ENCODE measurements around the gene PDHA1. TPM values are rescaled to one million over a fixed set of nuclear protein-coding genes. Genes with fewer than 3 reads are reported as not detected.

Gene PDHA1
- total and polyA plus RNA-seq, 2 donors (not counting 1 experiment from before 2014, with no cell fraction given) = 73.2 to 161 TPM

DNA sequence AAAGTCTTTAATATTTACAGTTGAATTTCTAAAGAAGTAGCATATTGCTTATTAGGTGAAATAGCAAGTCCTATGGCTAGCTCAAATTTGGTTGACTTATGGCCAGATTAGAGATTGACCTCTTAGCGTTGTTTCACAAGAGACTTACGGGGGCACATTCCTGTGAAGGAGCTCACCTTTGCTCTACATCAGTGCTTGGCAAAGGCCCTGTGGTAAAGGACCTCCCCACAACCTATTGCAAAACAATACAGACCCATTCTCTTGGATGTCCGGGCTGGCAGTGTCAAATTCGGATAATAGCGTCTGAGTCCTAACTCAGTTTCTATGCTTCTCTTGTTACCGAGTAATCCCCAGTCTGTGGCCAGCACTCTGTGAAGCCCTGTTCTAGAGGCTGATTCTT is 10.9 kb downstream of the PDHA1 start:
- DNase-seq (ENCODE audit: low read depth in 2 of 2) = no peak
- Histone ChIP-seq H3K4me1 (ENCODE audit: control insufficient read depth, extremely low read depth, insufficient read depth, low read length) (no peaks in the 10 kb centered on the region), H3K79me2 (ENCODE audit: control insufficient read depth, insufficient read depth, low read length) (no peaks in the 10 kb centered on the region), H3K36me3 (ENCODE audit: control insufficient read depth, insufficient read depth, low read length) (peaks cover 1% of the 10 kb centered on the region), H3K4me2 (ENCODE audit: extremely low read depth, insufficient read depth, low read length) (no peak overlapping the region), H3K9ac (ENCODE audit: insufficient read depth, low read length) (no peak overlapping the region), H3K27me3 (ENCODE audit: control insufficient read depth, insufficient read depth, low read length) (no peaks in the 10 kb centered on the region), H3K27ac (ENCODE audit: insufficient read depth, low read length) (no peak overlapping the region), H3K4me3 (replicated peaks in 1 of 4; ENCODE audit: control extremely low read depth in 1 of 4, insufficient read depth in 1 of 4, low read depth in 3 of 4, low read length in 4 of 4) (no peak overlapping the region), H3K9me3 (ENCODE audit: control insufficient read depth, insufficient read depth, low read depth, low read length) (no peaks in the 10 kb centered on the region), H2AFZ (ENCODE audit: low read length) (no peak overlapping the region), H4K20me1 (ENCODE audit: control insufficient read depth, extremely low read depth, insufficient read depth, low read length) (no peaks in the 10 kb centered on the region)
- TF ChIP-seq, protein P1, sequence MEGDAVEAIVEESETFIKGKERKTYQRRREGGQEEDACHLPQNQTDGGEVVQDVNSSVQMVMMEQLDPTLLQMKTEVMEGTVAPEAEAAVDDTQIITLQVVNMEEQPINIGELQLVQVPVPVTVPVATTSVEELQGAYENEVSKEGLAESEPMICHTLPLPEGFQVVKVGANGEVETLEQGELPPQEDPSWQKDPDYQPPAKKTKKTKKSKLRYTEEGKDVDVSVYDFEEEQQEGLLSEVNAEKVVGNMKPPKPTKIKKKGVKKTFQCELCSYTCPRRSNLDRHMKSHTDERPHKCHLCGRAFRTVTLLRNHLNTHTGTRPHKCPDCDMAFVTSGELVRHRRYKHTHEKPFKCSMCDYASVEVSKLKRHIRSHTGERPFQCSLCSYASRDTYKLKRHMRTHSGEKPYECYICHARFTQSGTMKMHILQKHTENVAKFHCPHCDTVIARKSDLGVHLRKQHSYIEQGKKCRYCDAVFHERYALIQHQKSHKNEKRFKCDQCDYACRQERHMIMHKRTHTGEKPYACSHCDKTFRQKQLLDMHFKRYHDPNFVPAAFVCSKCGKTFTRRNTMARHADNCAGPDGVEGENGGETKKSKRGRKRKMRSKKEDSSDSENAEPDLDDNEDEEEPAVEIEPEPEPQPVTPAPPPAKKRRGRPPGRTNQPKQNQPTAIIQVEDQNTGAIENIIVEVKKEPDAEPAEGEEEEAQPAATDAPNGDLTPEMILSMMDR (conservative IDR thresholded peaks at IDR 0.05 in 1 of 2, IDR thresholded peaks at IDR 0.05 in 1 of 2; ENCODE audit: low read depth in 1 of 2, low read length in 2 of 2) = no peak
- TF ChIP-seq EZH2 (IDR thresholded peaks at IDR 0.05; ENCODE audit: low read length, missing control alignments) = no peak

DNA sequence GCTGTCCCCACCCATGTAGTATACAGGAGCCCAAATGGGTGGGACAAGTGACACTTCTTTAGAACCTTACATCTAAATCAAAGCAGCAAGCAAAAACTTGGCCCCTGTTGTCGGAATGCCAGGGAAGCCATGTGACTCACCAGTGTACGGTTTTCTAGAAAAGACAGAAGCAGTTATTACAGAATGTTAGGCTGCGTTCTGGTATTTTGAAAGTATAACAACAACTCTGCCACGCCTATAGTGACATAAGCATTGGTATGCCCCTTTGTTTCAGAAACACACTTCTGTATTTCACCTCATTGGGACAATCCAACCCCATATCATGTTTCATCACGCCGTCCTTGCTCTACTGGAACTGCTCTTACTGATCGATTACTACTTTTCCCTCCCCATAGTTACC is 14.8 kb downstream of the PDHA1 start:
- DNase-seq (ENCODE audit: low read depth in 2 of 2) = no peak

DNA sequence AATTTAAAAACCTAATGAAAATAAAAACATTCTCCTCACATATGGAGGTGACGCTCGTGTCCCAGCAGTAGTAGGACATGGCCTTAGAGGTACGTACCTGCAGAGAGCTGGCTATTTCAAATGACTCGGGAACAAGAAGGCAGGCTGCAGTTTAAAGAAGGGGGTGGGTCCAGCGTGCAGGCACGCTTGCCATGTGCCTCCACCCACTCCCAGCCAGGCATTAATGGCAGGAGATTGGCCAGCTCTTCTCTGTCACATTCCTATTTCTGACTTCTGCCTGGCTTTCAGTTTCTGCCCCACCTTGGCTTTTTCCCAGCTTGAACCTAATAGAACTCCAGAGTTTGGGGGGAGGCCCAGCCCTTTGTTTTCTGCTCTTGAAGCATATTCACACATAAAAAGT is 17.2 kb downstream of the PDHA1 start:
- Histone ChIP-seq H3K79me2 (ENCODE audit: control insufficient read depth, insufficient read depth, low read length) (no peaks in the 10 kb centered on the region), H3K9ac (ENCODE audit: insufficient read depth, low read length) (no peak overlapping the region), H3K27me3 (ENCODE audit: control insufficient read depth, insufficient read depth, low read length) (no peaks in the 10 kb centered on the region), H4K20me1 (ENCODE audit: control insufficient read depth, extremely low read depth, insufficient read depth, low read length) (no peaks in the 10 kb centered on the region), H3K36me3 (ENCODE audit: control insufficient read depth, insufficient read depth, low read length) (peaks cover 1% of the 10 kb centered on the region), H3K4me1 (ENCODE audit: control insufficient read depth, extremely low read depth, insufficient read depth, low read length) (no peaks in the 10 kb centered on the region), H3K4me3 (replicated peaks in 1 of 4; ENCODE audit: control extremely low read depth in 1 of 4, insufficient read depth in 1 of 4, low read depth in 3 of 4, low read length in 4 of 4) (no peak overlapping the region), H2AFZ (ENCODE audit: low read length) (no peak overlapping the region), H3K4me2 (ENCODE audit: extremely low read depth, insufficient read depth, low read length) (no peak overlapping the region), H3K9me3 (ENCODE audit: control insufficient read depth, insufficient read depth, low read depth, low read length) (no peaks in the 10 kb centered on the region), H3K27ac (ENCODE audit: insufficient read depth, low read length) (no peak overlapping the region)
- no peak for DNase-seq (ENCODE audit: low read depth in 2 of 2)
- no peak for TF ChIP-seq EZH2 (IDR thresholded peaks at IDR 0.05; ENCODE audit: low read length, missing control alignments)
- TF ChIP-seq, protein P1 (conservative IDR thresholded peaks at IDR 0.05 in 1 of 2, IDR thresholded peaks at IDR 0.05 in 1 of 2; ENCODE audit: low read depth in 1 of 2, low read length in 2 of 2) = no peak

More for the DNA sequence above, 14.8 kb downstream of the PDHA1 start:
- Histone ChIP-seq H3K27me3 (ENCODE audit: control insufficient read depth, insufficient read depth, low read length) (no peaks in the 10 kb centered on the region), H3K9me3 (ENCODE audit: control insufficient read depth, insufficient read depth, low read depth, low read length) (no peaks in the 10 kb centered on the region), H3K27ac (ENCODE audit: insufficient read depth, low read length) (no peak overlapping the region), H4K20me1 (ENCODE audit: control insufficient read depth, extremely low read depth, insufficient read depth, low read length) (no peaks in the 10 kb centered on the region), H3K4me1 (ENCODE audit: control insufficient read depth, extremely low read depth, insufficient read depth, low read length) (no peaks in the 10 kb centered on the region), H3K9ac (ENCODE audit: insufficient read depth, low read length) (no peak overlapping the region), H2AFZ (ENCODE audit: low read length) (no peak overlapping the region), H3K4me3 (replicated peaks in 1 of 4; ENCODE audit: control extremely low read depth in 1 of 4, insufficient read depth in 1 of 4, low read depth in 3 of 4, low read length in 4 of 4) (no peak overlapping the region), H3K36me3 (ENCODE audit: control insufficient read depth, insufficient read depth, low read length) (peaks cover 1% of the 10 kb centered on the region), H3K79me2 (ENCODE audit: control insufficient read depth, insufficient read depth, low read length) (no peaks in the 10 kb centered on the region), H3K4me2 (ENCODE audit: extremely low read depth, insufficient read depth, low read length) (no peak overlapping the region)
- TF ChIP-seq, protein P1 (conservative IDR thresholded peaks at IDR 0.05 in 1 of 2, IDR thresholded peaks at IDR 0.05 in 1 of 2; ENCODE audit: low read depth in 1 of 2, low read length in 2 of 2) = no peak
- TF ChIP-seq EZH2 (IDR thresholded peaks at IDR 0.05; ENCODE audit: low read length, missing control alignments) = no peak

Measured in fibroblast of lung (primary cell).